D341Med (cell line): ENCODE results near the gene FNBP1.
"Not testable (repeated sequence)": the region's sequence is repeated elsewhere in the genome, so short reads cannot be mapped to it uniquely, and the experiment has no call there.

Source experiments
- DNase-seq: peaks from one replicate; pipeline ENCODE4 v3.0.0; 2012; ENCODE audit warnings: low spot score

FNBP1 gene

DNA sequence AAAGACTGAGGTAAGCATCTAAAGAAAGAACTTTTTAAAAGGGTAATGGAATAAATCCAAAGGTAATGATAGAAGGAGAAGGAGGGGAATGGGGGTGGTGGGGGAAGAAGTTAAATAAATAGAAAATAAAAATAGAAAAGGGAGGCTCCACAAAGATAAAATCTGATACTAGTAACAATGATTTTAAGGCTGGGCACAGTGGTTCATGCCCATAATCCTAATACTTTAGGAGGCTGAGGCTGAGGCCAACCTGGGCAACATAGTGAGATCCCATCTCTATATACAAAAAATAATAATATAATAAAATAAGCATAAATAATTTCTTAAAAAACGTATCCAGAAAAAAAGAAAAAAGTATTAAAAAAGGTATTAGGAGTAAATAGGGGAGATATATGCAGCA lies 89.3 kb downstream of the FNBP1 start:
- DNase-seq, result no peak

DNA sequence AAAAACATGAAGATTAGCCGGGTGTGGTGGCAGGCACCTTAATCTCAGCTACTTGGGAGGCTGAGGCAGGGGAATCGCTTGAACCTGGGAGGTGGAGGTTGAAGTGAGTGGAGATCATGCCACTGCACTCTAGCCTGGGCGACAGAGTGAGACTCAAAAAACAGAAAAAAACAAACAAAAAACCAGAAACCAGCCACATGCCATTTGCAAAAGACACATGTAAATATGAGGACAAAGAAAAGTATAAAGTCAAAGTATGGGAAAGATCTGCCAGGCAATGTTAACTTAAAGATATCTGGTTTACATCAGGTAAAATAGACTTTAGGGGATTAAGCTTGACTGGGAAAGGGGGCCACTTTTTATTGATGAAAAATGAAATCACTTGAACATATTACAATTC lies 90.7 kb downstream of the FNBP1 start:
- no peak for DNase-seq

DNA sequence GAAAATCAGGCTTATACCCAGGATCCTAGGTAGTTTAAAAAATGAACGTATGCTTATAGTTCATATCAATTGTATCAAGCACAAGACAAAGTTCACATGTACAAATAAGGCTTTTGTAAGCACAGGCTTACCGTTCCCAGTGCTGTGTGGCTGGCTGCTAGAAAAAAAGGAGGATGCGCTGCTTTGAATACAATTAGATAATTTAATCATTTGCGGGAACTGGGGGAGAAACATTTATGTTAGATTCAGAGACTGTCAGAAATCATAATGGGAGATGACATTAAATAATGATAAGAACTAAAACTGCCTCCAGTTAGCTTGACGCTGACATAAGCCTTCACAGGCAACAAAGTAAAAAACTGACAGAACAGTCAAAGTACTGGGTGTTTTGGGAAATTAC lies 93.2 kb downstream of the FNBP1 start:
- DNase-seq, result no peak

DNA sequence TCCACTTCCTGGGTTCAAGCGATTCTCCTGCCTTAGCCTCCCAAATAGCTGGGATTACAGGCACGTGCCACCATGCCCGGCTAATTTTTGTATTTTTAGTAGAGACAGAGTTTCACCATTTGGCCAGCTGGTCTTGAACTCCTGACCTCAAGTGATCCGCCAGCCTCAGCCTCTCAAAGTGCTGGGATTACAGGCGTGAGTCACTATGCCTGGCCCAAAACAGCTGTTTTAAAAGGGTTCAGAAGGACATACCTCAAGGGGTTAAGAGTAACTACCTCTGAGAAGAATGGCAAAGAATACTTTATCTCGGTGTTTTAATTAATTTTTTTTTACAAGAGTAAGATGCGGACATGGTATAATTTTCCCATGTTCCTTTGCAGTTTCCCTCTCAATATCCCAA lies 94.4 kb downstream of the FNBP1 start:
- DNase-seq, result not testable (repeated sequence)

DNA sequence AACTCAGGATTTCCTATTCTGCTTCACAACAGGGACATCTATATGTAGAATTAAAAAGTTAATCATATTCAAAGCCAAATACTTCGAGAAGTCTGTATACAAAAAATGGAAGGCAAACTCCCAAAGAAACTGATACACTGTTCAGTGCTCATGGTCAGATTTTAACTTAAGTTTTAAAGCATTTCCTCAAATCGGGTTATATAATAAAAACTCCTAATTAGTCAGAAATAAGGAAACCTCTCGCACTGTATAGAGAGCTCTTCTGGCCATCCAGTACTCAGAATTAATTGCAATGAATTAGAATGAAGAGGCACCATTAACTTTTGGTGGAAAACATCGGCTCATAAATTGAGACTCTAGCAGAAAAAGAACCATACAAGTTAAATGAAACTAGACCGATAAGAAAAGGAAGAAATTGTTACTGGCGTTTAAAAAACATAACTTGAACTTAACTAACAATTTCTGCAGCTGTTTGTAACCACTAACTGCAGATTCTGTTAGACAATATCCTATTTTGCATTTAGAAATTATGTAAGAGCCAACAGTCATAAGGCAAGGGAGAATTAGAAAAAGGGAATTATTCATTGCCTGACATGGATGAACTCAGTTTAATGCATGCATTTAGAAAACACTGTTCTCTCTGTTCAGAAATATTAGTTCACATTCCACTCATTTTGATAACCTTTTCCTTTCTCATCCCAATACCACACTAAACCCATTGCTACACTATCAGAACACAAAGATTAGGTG lies 96.6 kb downstream of the FNBP1 start:
- DNase-seq, result no peak

DNA sequence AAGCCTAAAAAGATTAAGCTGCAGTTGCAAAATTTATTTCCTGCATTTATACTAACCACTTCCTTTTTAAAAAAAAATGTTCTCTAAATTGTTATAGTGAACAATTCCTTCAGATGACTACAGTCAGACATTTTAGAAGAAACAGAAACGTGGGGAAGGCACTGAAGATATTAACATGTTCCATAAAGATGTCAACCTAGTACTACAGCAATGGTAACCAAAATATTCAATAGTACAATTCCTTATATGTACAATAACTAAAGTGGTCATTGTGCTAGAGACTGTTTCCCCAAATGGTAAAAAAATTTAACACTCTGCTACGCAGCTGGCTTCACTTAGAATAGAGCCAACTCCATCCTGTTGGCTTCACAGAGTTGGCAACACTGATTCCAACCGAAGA lies 97.7 kb downstream of the FNBP1 start:
- no peak for DNase-seq

DNA sequence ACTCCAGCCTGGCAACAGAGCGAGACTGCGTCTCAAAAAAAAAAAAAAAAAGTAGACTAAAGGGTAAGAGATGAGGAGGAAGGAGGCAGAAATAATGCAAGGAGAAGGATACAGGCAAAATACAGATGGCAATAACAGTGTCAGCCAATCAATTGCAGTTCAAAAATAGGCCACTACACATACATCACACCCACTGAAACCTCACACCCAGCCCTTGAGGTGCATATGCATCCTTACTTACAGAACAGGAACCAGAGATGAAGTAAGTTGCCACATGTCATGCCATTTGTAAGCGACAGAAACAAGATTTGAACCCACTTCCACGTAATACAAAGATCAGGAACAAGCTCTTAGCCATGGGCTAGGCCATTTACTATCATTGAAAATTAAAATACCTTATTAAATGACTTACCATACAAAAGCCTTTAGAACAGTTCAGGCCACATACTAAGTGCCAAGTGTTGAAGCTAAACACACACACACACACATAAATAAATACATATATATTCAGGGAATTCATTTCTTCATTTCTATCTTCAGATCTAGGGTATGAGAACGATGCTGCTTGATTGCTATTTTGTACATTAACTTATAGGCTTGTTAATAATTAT lies 98.4 kb downstream of the FNBP1 start:
- no peak for DNase-seq

DNA sequence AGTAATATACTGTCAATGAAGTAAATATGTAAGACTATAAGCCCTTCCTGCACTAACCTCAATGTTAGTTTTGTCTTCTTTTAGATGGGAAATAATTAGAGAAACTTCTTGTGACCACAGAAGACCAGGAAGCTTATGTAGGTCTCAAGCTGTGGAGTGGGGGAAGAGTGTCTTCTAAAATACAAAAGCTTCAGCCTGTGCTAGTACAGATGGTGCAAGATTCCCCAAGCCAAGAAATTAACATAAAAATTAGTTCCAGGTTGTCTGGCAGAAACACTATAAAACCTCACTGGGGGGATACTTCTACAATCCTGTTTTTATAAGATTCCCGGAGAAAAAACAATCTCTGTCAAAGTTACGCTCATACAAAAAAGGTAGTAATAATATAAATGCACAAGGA lies 103.6 kb downstream of the FNBP1 start:
- no peak for DNase-seq

DNA sequence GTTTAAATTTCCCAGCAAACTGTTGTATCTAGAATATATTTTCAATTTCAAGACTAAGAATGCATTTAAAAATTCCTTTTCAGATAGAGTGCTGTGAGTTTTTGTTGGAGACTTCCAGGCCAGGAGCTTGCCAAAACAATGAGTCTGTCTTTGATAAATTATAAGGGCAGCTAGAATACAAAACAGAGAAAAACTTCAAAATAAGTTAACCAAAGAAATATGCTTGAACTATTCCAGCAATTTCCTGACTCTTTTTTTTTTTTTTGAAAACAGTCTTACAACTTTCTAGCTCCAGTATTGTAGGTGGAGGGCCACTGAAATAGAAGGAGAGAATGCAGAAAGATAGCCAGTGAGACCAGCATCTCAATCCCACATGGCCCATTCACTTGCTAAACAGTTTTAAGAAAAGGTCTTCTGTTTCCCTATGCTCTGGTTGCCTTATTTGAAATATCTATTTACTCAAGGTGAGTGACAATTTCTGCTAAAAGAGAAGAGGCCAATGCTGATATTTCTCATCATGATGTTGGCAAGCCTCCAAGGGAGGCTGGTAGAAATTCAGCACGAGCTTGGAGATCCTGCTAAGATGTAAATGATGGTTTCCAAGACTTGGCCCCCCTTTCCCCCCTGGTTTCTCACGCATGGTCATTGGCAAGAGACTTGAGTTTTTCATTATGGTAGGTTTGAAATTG lies 104.6 kb downstream of the FNBP1 start:
- DNase-seq, result no peak

DNA sequence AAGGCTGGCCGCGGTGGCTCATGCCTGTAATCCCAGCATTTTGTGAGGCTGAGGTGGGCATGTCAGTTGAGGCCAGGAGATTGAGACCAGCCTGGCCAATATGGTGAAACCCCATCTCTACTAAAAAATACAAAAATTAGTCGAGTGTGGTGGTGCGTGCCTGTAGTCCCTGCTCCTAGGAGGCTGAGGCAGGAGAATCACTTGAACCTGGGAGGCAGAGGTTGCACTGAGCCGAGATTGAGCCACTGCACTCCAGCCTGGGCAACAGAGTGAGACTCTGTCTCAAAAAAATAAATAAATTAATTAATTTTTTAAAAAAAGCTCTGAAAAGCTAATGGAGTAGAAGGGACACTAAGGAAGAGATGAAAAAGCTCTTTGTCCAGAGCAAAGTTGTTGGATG lies 105.1 kb downstream of the FNBP1 start:
- DNase-seq, result not testable (repeated sequence)

DNA sequence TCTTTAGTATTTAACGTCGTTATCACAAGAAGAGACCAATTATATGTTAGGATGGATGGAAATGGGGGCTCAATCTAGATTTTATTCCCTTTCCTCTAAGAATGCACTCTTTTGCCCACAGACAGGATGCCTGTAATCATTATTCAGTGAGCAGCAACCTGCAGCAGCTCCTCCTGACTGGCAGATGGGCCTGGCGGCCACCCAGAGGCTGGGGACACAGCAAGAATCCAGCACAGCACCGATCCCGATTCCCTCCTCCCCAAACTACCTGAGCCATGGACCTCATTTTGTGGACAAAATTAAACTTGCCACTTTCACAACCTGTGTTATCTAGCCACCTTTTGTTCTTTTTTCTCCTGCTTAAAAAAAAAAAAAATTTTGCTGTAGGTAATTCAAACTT lies 106.8 kb downstream of the FNBP1 start:
- peak; percentile 51 for DNase-seq

DNA sequence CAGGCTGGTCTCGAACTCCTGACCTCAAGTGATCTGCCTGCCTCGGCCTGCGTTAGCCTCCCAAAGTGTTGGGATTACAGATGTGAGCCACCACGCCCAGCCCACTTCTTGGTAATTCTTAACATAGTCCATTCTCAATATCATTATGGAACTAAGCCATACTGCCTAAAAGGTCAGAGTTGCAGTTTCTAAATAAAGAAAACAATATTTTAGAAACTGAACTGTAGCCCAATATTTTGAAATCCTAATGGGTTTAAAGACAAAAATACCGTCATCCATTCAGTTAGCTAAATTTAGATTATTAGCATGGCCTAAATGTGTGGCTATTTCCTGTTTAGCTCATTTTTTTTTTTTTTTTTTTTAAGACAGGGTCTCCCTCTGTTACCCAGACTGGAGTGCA lies 108.2 kb downstream of the FNBP1 start:
- no peak for DNase-seq

DNA sequence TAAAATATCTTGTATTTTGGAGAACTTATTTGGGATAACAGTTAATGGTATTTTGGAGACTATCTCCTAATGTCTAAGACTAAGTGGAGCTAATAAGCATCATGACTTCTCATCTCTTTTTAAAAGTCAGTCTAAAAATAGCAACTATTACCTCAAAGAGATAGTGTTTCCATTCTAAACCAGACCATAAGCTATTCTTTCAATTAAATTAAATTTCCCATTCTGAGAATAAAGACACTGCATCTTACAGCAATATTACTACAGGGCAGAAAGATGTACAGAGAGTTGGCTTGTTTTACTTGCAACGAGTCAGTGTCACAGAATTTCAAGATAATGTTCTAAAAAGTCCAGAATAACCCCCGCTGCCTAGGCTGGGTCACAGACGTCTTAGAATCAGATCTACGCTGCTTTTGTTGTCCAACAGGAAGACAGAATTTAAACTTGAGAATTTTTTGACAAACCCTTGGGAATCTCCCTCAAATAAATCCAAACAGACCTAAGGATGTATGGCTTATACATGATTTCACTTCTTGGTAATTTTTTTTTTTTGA lies 108.9 kb downstream of the FNBP1 start:
- DNase-seq, result no peak

DNA sequence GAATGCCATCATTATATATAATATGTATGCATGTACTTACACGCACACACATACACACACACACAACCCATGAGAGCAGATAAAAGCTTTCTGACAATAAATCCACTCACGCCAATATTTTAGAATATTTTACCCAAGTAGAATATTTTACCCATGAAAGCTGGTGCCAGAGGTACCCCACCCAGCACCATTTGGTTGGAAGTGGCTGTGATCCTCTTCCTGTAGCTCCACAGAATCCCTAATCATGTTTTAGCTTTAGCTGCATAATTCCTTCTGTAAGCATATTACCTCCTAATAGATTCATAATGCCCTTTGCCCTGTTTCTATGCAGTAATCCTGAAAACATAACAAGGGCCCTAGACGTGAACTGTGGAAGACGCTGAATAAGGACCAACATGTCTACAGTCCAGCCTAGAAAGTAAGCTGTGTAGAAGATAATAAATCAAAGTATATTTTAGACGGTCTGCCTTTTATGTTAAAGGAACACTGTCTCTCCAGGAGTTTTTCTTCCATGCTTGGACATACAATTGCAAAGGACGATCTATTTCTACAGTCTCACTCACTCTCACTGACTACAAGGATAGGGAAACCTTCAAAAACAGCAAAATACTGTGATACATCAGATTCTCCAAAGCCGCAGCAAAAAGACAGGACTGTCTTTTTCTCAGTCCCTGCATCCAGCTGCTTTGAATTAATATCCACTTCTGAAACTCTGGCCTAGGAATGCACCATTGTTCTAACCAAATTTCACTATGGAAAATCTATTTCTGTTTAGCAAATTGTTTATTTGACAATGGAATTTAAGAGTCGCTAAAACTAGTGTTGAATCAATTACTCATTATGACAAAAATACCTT lies 109.6 kb downstream of the FNBP1 start:
- peak; percentile 53 for DNase-seq

DNA sequence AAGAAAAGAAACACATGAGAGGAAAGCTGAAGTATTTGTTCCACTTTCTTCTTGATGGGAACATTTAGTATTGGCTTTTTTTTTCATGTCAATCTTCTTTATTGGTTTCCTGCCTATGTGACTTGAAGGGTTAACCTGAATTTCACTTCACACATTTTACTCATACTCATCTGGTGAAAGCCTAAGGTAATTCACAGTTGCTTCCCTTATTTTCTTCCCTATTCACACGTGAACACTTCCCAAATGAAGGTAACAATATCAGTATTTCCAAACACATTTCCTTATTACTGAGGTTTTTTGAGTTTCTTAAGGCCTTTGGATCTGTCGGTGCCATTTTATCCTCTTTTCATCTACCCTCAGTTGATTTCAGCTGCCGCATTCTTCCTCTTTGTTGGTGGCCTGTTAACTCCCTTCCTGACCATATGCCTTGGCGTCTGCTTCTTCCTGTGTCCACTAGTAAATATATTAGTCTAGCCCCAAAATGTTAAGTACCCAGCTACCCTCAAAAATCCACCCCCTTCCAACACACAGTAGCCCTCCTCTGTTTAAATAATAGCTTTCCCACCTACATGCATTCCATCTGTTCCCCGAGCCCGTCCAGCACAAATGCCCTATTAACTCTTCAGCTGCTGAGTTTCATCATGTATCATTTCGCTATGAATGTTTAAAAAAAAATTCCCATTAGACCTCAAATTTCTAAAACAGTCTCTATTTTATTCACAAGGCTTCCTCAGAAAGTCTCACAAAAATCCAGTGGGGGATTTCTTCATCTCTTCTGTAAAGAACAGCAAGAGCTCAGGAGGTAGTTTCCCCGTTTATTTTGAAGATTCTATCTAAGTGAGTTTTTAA lies 110.5 kb downstream of the FNBP1 start:
- DNase-seq, result no peak

DNA sequence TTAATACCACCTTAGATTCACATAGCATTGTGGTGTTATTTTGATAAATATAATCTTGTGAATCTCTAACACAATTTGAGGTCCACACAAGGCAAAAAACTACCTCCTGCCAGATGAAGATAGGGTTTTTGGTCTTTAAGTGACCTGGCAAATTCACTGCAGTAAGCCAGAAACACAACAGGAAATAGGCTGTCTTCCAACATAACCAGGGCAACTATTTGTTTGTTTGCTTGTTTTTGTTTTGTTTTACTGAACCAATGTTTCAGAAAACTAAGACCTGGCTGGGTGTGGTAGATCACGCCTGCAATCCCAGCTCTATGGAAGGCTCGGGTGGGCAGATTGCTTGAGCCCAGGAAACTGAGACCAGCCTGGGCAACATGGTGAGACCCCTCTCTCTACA lies 112.2 kb downstream of the FNBP1 start:
- no peak for DNase-seq

DNA sequence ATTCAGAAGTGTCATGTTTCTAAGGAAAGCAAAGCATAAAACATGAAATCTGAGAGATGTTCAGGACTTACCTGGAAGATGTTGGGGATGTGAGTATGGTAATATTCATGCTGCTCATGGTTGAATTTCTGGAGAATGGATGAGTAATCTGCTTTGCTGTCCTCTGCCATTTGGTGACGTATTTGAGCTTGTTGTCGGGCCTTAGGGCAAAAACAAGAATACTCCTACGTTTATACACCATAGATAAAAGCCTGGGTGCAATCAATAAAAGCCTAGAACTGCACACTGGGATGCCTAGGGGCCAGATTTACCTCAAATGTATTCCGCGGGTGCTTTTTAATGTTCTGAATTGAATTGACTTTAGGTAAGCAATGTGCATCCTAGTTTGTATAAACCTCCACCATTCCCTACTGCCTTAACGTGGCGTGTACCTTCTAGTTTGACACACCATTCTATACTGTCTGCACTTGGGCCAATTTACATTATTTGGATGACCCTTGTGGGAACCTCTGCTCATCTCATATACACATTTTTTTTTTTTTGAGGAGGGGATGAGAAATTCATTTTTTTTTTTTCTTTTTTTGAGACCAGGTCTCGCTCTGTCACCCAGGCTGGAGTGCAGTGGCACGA lies 113.4 kb downstream of the FNBP1 start:
- no peak for DNase-seq

DNA sequence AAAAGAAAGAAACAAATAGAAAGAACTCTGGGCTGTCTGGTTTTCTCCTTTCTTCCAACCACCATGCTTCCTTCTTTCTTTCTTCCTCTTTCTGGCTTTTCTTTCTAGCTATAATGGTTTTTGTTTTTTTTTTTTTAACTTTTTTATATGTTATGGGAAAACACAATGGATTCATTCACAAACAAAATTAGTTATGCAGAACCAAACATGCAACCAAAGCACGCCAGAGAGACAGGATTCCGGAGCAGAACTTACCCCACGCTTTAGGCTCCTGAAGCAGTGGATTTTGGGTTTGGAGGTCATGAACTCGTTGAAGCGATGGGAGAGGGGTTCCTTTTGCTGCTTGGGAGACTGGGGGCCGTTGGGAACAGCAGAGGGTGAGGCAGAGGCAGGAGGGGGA lies 119.4 kb downstream of the FNBP1 start:
- DNase-seq, result no peak

DNA sequence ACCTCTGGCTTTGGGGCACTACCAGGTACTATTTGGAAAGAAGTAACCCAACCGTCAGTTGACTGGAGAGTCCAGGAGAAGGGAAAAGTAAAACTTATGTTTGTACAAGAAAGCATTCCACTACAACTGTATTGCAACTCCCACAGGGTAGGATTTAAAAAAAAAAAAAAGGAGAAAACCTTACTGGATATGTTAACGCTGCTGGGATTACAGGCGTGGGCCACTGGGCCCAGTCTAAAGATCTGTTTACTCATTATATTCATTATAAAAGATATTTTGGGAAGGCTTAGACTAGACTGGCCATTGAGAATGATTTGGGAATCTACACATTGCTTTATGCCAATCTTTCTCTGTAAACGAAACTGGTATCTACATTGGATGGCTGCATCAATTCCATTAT lies 121.1 kb downstream of the FNBP1 start:
- no peak for DNase-seq

DNA sequence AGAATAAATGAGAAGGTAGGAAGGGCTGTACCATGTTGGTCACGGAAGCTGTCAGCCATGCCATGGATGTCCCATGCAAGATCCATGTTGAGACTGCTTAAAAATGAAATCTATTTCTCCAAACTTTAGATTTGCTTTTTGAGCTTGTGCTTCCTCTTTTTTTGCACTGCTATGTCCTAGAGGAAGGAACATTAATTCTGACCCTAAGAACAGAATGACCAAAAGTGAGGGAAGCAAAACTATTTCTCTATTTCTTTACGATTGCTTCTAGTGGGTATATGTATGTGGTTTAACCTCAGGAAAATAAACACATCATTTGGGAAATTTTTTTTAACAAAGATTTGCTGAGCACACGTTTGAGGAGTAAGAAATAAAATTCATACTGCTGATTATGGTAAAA lies 123.1 kb downstream of the FNBP1 start:
- DNase-seq, result no peak

DNA sequence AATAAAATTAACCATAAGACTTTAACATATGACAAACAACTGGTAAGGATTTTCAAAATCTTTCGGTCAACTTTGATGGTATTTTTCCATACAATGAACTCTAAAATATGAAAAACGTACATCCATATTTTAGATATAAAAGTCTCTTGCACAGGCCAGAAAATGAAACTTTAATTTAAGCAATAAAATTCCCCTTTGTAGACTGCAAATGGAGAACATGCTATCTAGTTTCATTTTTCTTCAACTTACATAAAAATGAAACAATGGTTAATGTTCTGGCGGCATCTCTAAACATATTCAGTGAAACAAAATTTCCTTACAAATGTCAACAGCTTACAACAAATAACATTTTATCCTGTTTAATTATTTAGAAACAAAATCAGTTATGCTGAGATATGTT lies 123.7 kb downstream of the FNBP1 start:
- no peak for DNase-seq
